ENCODE measurements around the gene SGCA. TPM values are rescaled to one million over a fixed set of nuclear protein-coding genes. Genes with fewer than 3 reads are reported as not detected.

SGCA gene
- total and polyA plus RNA-seq, 2 of the 13 experiments (the other 11 are each of a cell fraction or from before 2014, with no cell fraction given), result not detected

- no peak for TF ChIP-seq ZNF512B (CRISPR knock-in tag; IDR thresholded peaks at IDR 0.05; ENCODE audit: borderline replicate concordance)
- TF ChIP-seq ELF1 (CRISPR knock-in tag; IDR thresholded peaks at IDR 0.05), result no peak
- no peak for TF ChIP-seq ZNF589 (CRISPR knock-in tag; conservative IDR thresholded peaks at IDR 0.05)
- TF ChIP-seq ZNF7 (CRISPR knock-in tag; IDR thresholded peaks at IDR 0.05), result no peak
- TF ChIP-seq ZNF3 (CRISPR knock-in tag; IDR thresholded peaks at IDR 0.05), result no peak
- no peak; the same call in 1 of the 2 replicates for TF ChIP-seq BCL6 (CRISPR knock-in tag; IDR thresholded peaks at IDR 0.05)
- no peak for TF ChIP-seq ZNF235 (CRISPR knock-in tag; IDR thresholded peaks at IDR 0.05; ENCODE audit: borderline replicate concordance)
- TF ChIP-seq, protein P1, sequence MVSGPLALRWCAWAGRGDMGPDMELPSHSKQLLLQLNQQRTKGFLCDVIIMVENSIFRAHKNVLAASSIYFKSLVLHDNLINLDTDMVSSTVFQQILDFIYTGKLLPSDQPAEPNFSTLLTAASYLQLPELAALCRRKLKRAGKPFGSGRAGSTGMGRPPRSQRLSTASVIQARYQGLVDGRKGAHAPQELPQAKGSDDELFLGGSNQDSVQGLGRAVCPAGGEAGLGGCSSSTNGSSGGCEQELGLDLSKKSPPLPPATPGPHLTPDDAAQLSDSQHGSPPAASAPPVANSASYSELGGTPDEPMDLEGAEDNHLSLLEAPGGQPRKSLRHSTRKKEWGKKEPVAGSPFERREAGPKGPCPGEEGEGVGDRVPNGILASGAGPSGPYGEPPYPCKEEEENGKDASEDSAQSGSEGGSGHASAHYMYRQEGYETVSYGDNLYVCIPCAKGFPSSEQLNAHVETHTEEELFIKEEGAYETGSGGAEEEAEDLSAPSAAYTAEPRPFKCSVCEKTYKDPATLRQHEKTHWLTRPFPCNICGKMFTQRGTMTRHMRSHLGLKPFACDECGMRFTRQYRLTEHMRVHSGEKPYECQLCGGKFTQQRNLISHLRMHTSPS (CRISPR knock-in tag; IDR thresholded peaks at IDR 0.05; ENCODE audit: low read depth), result no peak
- TF ChIP-seq, protein P2, sequence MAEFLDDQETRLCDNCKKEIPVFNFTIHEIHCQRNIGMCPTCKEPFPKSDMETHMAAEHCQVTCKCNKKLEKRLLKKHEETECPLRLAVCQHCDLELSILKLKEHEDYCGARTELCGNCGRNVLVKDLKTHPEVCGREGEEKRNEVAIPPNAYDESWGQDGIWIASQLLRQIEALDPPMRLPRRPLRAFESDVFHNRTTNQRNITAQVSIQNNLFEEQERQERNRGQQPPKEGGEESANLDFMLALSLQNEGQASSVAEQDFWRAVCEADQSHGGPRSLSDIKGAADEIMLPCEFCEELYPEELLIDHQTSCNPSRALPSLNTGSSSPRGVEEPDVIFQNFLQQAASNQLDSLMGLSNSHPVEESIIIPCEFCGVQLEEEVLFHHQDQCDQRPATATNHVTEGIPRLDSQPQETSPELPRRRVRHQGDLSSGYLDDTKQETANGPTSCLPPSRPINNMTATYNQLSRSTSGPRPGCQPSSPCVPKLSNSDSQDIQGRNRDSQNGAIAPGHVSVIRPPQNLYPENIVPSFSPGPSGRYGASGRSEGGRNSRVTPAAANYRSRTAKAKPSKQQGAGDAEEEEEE (CRISPR knock-in tag; IDR thresholded peaks at IDR 0.05; ENCODE audit: borderline replicate concordance), result no peak
- TF ChIP-seq, protein P3, sequence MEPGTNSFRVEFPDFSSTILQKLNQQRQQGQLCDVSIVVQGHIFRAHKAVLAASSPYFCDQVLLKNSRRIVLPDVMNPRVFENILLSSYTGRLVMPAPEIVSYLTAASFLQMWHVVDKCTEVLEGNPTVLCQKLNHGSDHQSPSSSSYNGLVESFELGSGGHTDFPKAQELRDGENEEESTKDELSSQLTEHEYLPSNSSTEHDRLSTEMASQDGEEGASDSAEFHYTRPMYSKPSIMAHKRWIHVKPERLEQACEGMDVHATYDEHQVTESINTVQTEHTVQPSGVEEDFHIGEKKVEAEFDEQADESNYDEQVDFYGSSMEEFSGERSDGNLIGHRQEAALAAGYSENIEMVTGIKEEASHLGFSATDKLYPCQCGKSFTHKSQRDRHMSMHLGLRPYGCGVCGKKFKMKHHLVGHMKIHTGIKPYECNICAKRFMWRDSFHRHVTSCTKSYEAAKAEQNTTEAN (CRISPR knock-in tag; conservative IDR thresholded peaks at IDR 0.05), result no peak
- TF ChIP-seq HIVEP1 (CRISPR knock-in tag; IDR thresholded peaks at IDR 0.05), result no peak
- no peak for TF ChIP-seq SRSF1 (optimal IDR thresholded peaks at IDR 0.05; ENCODE audit: low read depth, low read length)
- TF ChIP-seq TARDBP (CRISPR knock-in tag; IDR thresholded peaks at IDR 0.05), result no peak
- TF ChIP-seq, protein P4, sequence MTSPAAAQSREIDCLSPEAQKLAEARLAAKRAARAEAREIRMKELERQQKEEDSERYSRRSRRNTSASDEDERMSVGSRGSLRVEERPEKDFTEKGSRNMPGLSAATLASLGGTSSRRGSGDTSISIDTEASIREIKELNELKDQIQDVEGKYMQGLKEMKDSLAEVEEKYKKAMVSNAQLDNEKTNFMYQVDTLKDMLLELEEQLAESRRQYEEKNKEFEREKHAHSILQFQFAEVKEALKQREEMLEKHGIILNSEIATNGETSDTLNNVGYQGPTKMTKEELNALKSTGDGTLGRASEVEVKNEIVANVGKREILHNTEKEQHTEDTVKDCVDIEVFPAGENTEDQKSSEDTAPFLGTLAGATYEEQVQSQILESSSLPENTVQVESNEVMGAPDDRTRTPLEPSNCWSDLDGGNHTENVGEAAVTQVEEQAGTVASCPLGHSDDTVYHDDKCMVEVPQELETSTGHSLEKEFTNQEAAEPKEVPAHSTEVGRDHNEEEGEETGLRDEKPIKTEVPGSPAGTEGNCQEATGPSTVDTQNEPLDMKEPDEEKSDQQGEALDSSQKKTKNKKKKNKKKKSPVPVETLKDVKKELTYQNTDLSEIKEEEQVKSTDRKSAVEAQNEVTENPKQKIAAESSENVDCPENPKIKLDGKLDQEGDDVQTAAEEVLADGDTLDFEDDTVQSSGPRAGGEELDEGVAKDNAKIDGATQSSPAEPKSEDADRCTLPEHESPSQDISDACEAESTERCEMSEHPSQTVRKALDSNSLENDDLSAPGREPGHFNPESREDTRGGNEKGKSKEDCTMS (CRISPR knock-in tag; conservative IDR thresholded peaks at IDR 0.05), result no peak
- no peak for TF ChIP-seq ZNF850 (CRISPR knock-in tag; conservative IDR thresholded peaks at IDR 0.05)
- no peak for TF ChIP-seq MED8 (CRISPR knock-in tag; IDR thresholded peaks at IDR 0.05; ENCODE audit: insufficient replicate concordance)
- no peak for TF ChIP-seq KAT8 (CRISPR knock-in tag; IDR thresholded peaks at IDR 0.05)
- no peak for TF ChIP-seq SOX6 (IDR thresholded peaks at IDR 0.05)
- peak; percentile 58 for TF ChIP-seq SOX6 (CRISPR knock-in tag; IDR thresholded peaks at IDR 0.05)
- no peak for TF ChIP-seq MTF2 (CRISPR knock-in tag; IDR thresholded peaks at IDR 0.05; ENCODE audit: borderline replicate concordance)
- no peak for TF ChIP-seq NBN (conservative IDR thresholded peaks at IDR 0.05)
- no peak for TF ChIP-seq ZNF766 (CRISPR knock-in tag; IDR thresholded peaks at IDR 0.05; ENCODE audit: borderline replicate concordance)
These were observed 54.2 kb downstream of the SGCA start (continued) for GRCh38 chr17:50219939-50220465.
